D721Med (cell line): Measurements from ENCODE around the gene WFDC12.

ENCODE experiments used
- DNase-seq: peaks from one replicate; pipeline ENCODE4 v3.0.0; 2011; ENCODE audit warnings: low spot score; ENCODE audit not compliant: insufficient read length
- FAIRE-seq: peaks from 2 replicates; lab custom pipeline; 2011; peaks lifted over from hg19 to GRCh38; lab: Jason Lieb, UNC
- TF ChIP-seq, protein P1 (sequence below): IDR thresholded peaks from 2 replicates; pipeline ENCODE4 v1.5.1; 2012; ENCODE audit warnings: mild to moderate bottlenecking, control low read depth; ENCODE audit not compliant: insufficient read depth; ENCODE audit errors: missing control alignments

Gene WFDC12

DNA sequence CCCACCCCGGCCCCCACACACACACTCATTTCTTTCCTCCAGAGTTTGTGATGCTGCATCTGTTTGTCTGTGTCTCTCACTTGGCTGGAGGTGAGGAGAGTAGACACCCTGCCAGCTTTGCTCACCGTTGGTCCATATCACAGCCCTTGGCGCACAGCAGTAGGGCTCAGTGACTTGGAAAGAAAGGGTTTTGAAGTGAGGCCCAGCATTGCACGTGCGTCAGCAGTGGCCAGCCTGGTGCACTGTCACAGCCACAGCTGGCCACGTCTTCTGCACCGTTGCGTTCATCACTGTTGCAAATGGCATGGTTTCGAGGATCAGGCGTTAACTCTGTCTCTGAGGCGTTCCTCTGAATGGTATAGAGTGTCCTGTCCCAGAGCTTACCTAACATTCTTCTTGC, 13.0 kb downstream of the WFDC12 start:
- no peak for FAIRE-seq
- no peak for DNase-seq
- TF ChIP-seq, protein P1, sequence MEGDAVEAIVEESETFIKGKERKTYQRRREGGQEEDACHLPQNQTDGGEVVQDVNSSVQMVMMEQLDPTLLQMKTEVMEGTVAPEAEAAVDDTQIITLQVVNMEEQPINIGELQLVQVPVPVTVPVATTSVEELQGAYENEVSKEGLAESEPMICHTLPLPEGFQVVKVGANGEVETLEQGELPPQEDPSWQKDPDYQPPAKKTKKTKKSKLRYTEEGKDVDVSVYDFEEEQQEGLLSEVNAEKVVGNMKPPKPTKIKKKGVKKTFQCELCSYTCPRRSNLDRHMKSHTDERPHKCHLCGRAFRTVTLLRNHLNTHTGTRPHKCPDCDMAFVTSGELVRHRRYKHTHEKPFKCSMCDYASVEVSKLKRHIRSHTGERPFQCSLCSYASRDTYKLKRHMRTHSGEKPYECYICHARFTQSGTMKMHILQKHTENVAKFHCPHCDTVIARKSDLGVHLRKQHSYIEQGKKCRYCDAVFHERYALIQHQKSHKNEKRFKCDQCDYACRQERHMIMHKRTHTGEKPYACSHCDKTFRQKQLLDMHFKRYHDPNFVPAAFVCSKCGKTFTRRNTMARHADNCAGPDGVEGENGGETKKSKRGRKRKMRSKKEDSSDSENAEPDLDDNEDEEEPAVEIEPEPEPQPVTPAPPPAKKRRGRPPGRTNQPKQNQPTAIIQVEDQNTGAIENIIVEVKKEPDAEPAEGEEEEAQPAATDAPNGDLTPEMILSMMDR: no peak

DNA sequence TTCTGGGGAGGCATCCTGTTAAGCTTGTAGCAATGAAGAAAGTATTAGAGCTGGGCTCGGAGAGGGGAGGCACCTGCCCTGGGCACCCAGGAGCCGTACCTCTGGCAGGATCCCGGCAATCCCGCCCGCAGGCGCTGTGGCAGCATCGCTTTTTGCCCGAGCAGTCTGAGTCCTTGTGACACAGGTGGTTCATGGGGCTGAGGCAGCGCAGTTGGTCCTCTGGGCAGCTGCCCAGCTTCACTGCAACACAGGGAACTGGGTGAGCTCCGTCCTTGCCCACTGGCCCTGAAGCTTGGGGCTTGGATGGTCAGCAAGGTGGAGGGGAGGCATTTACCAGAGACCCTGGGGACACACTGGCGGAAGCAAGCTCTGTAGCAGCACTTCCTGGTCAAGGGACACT, 14.0 kb downstream of the WFDC12 start:
- TF ChIP-seq, protein P1: no peak
- FAIRE-seq: no peak

DNA sequence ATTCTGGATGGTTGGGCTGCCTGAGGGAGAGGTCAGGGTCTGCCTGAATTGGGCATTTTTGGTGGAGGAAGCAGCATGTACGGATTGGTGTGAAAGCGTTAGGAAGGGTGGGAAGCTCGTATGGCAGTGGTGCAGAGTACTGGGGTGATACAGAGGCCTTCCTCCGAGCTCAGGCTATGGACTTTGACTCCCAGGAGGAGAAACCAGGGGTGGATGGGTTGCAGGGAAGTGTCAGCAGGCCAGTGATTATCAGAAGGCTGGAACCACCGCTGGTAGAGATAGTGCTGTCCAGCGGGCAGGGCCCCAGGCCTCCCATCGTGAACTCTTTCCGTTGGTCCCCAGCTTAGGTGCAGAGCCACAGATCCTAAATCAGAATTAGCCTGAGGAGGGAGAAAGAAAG, 14.6 kb downstream of the WFDC12 start:
- TF ChIP-seq, protein P1: no peak

More for the DNA sequence above, 14.0 kb downstream of the WFDC12 start:
- DNase-seq: no peak

DNA sequence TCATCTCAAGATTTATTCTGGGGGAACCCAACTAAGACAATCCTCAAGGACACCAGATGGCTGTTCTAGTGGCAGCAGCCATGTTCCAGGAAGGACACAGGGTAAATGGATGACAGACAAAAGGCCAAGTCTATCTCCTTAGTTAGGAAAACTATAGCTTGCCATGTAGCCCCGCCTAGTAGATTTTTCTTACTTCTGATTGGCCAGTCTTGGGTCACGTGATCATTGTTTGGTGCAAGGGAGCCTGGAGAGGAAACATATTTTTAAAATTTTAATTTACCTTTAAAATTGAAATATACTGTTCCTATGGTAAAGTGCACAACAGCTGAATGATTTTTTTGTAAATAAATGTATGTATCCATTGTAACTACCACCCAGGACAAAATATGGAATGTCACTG, 18.9 kb downstream of the WFDC12 start:
- TF ChIP-seq, protein P1: no peak
- DNase-seq (no peak), FAIRE-seq (no peak)

More for the DNA sequence above, 14.6 kb downstream of the WFDC12 start:
- no peak for DNase-seq
- no peak for FAIRE-seq

DNA sequence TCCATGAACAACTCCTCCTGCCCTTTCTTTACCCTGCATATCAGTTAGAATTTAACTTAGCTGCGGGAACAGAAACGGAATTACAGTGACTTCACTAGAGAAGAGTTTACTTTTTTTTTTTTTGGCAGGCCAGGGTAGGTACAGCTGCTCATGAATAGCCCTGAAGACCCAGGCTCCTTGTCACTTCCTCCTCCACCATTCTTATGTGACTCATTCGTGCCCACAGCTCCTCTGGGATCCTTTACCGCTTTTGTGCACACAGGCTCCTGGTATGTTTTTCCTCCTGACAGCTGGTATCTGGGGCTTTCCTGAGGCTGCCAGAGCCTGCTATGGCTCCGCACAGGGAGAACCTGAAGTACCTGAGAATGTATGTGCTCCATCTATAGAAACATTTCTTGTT, 19.5 kb downstream of the WFDC12 start:
- no peak for DNase-seq
- TF ChIP-seq, protein P1: no peak
- no peak for FAIRE-seq

DNA sequence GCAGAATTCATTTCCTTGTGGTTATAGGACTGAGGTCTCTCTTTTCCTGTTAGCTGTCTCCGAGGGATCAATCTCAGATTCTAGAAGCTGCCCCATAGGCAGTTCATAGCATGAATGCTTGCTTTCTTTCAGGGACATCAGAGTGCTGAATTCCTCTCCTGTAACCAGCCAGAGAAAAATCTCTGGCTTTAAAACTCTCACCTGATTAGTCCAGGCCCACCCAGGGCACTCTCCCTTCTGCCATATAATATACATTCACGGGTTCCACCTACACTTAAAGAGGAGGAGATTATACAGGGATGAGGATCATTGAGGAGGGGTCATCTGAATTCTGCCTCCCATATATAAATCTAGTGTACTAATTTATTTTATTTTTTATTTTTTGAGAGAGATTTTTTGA, 21.2 kb downstream of the WFDC12 start:
- TF ChIP-seq, protein P1: no peak
- no peak for DNase-seq
- no peak for FAIRE-seq

DNA sequence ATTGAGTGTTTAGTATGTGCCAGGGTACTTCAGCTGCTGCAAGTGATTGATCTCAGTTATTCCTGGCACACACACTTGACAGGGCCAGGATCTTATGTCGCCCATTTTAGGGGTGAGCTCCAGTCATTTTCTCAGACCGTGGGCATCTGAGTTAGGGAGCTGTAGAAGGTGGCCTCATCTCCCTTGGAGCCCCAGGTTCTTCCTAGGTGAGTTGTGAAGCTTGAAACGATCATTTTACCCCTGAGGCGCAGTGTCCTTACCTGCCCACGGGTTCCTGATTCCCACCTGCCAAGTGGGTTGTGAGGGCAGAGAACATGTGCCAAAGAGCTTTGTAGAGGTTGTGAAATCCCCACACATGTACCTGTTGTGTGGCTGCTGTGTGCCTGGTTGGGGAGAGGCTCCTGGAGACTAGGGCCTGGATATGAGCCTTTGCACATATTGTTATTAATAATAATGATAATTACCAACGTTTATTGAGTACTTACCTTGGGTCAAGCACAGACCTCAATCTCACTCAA, 22.9 kb downstream of the WFDC12 start:
- no peak for FAIRE-seq
- DNase-seq: no peak
- TF ChIP-seq, protein P1: no peak
